GM18508 (cell line): ENCODE results near the gene PDSS2.
"Not testable (repeated sequence)": the region's sequence is repeated elsewhere in the genome, so short reads cannot be mapped to it uniquely, and the experiment has no call there.

Source experiments
- ATAC-seq: cut with Tn5 transposase; IDR thresholded peaks from one replicate; pipeline ENCODE4 v1.9.1; 2021; ENCODE audit warnings: moderate number of reproducible peaks; ENCODE audit not compliant: insufficient read depth, unreplicated experiment

Gene PDSS2

DNA sequence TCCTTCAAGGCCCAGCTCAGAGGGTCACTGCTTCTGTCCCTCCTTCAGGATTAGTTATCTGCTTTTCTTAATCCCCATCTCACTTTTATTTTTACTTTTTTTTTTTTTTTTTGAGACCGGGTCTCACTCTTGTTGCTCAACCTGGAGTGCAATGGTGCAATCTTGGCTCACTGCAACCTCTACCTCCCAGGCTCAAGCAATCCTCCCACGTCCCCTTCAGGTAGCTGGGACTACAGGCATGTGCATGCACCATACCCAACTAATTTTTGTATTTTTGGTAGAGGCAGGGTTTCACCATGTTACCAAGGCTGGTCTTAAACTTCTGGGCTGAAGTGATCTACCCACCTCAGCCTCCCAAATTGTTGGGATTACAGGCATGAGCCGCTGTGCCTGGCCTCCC is 16.5 kb upstream of the PDSS2 start:
- ATAC-seq, result not testable (repeated sequence)

DNA sequence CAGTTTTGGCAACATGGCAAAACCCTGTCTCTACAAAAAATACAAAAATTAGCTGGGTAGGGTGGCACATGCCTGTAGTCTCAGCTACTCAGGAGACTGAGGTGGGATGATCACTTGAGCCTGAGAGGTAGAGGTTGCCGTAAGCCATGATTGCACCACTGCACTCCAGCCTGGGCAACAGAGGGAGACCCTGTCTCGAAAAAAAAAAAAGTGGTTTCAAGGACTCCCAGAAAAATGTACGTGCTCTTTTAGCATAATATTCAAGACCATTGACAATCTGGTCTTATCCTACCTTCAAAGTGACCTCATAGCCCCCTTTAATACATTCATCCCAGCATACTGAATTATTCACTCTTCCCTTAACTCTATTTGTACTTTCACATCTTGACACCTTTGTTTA is 16.0 kb upstream of the PDSS2 start:
- ATAC-seq, result not testable (repeated sequence)

GRCh38 chr6:107473660-107474059 is 14.3 kb upstream of the PDSS2 start:
- ATAC-seq, result no peak

GRCh38 chr6:107470364-107470763 is 11.0 kb upstream of the PDSS2 start:
- no peak for ATAC-seq

DNA sequence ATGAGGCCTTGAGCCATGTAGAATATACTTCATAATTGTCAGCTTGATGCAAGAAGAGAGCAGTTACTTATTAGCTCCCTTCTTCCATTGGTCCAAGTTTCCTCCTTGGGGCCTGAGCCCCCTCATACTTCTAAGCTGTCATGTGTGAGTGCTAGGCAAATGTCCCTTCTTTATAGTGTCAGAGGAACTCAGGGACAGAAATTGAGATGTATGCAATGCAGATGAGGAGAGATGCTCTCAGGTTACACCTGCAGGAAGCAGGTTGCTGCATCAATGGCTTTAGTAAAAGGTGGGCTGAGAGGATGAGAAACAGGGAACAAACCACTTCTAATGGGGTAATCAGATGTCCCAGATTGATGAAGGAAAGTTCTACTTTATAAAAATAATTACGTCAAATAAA is 6.7 kb upstream of the PDSS2 start:
- no peak for ATAC-seq

- no peak for ATAC-seq
Measured at GRCh38 chr6:107460083-107460631, 793 bp upstream of the PDSS2 start.

- ATAC-seq, result no peak
Measured at GRCh38 chr6:107458672-107459282, 587 bp downstream of the PDSS2 start.

GRCh38 chr6:107448776-107449175 is 10.6 kb downstream of the PDSS2 start:
- ATAC-seq, result no peak

GRCh38 chr6:107447663-107448216 is 11.6 kb downstream of the PDSS2 start:
- no peak for ATAC-seq

DNA sequence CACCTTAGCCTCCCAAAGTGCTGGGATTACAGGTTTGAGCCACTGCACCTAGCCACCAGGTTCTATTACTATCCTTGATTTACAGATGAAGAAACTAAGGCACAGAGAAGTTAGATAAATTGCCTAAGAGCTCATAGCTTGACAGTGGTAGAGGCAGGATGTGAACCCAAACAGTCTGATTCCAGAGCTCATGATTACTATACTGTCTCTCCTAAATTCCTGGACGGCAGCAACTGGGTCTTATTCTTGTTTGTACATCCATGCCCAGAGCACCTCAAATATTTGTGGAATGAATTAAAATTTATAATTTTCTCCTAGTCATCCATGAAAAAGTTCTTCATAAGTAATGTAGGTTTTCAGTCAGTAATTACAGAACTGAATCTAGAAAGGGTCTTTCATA is 15.1 kb downstream of the PDSS2 start:
- no peak for ATAC-seq

GRCh38 chr6:107443608-107444267 is 15.6 kb downstream of the PDSS2 start:
- ATAC-seq, result no peak

GRCh38 chr6:107442938-107443607 is 16.3 kb downstream of the PDSS2 start:
- no peak for ATAC-seq

DNA sequence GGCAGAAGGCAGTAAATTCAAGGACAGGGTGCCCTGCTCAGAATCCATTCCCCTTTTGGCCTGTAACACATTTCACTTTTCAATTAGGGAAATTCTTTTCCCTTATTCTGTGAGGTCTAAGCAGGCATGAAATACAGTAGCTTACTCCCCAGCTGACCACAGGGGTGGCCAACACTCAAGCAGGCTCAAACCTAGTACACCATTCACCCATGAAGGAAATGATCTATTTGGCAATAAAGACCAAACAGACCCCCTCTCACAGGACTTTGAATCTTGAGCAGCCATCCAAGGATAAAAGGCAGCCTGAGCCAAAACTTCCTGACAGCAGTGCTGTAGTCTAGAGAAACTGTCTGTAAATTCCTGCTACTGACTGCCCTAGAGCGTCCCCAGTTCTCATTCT is 17.7 kb downstream of the PDSS2 start:
- ATAC-seq, result no peak

DNA sequence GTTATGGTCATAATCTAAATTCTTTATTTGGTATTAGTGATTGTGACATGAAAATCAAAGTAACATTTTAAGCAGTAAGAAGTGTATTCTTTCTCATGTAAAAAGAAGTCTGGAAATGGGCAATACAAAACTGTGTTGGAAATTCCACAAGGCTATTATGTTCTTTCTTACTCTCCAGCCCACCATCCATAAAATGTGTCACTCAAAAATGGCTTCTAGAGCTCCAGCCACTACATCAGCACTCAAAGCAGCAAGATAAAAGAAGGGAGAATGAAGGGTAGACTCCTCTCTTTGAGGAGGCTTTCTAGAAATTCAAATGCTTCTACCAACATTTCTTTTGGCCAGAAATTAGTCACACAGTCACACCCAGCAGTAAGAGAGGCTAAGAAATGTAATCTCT is 18.4 kb downstream of the PDSS2 start:
- ATAC-seq, result no peak

DNA sequence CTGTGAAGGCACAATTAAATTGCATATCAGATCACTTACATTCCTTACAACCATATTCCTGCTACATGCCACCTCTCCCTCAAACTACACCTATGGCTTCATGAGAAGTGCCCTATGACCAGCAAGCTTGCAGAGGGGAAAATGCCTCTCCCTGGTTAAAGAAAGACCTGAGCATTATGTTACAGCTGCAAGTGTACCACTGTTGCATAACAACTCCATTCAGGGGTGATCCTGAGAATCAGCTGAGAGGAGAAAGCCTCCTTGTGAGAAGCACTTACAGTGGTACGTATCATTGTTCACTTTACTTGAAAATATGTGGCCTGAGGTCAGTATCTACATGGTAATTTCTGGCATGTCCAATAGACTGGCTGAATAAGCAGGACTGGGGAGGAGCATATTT is 20.0 kb downstream of the PDSS2 start:
- no peak for ATAC-seq

DNA sequence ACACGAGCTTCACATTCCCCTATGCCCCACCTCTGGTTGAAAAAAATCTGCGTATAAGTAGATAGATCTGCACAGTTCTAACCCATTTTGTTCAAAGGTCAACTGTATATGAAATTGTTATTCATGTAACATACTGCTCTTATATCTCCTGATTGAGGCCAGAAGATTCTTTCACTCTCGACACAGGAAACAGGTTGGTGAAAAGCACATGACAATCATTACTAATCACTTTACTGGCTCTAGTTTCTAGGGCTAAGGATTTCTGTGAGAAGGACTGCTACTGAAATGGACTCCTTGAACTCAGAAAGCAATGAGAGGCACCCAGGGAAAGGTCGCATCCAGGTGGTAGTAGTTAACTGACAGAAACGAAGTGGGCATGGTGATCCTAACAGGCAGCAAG is 21.7 kb downstream of the PDSS2 start:
- no peak for ATAC-seq

DNA sequence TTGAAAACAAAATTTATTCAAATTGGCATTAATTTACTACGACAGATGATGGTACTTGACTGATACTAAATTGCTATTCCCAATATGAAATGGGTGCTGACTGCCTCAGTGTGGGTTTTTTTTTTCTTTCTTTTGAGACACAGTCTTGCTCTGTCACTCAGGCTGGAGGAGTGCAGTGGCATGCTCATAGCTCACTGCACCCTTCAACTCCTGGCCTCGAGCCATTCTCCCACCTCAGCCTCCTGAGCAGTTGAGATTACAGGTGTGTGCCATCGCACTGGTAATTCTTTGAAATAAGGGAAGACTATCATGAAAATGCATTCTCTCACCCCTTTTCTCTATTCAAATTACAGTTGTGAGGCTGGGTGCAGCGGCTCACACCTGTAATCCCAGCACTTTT is 22.5 kb downstream of the PDSS2 start:
- ATAC-seq, result no peak

- no peak for ATAC-seq
Measured at GRCh38 chr6:107435798-107436197, 23.6 kb downstream of the PDSS2 start.

DNA sequence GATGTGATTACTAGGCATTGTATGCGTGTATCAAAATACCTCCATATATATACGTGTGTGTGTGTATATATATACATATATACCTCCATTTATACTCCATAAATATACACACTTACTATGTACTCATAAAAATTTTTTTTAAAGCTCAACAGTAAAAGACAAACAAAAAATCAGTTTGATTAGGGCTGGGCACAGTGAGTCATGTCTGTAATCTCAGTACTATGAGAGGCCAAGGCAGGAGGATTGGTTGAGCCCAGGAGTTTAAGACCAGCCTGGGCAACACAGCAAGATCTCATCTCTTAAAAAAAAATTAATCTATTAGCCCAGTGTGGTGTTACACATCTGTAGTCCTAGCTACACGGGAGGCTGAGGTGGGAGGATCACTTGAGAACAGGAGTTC is 24.6 kb downstream of the PDSS2 start:
- ATAC-seq, result no peak

- not testable (repeated sequence) for ATAC-seq
Measured at GRCh38 chr6:107425951-107426350, 33.4 kb downstream of the PDSS2 start.

DNA sequence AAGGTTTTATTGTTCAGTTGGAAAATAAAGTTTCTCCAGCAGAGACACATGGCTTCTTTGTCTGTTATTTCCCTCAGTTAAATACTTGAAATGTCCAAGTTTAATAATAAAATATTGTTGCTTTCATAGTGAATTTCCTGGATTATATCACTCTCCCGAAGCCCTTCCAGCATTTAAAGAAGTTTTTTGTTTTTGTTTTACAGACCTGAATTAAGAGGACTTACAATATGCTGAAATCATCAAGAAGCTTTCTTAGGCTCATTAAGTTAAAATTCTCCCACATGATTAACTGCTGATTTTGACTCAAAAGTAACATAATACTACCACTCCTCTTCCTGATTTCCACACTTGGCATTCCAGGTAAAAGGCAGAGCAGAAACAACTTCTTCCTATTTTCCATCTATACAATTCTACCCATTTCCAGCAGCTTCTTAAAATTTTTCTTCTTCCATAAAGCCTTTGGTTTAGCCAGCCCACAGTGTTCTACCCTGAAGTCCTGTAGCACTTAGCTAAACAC is 35.8 kb downstream of the PDSS2 start:
- ATAC-seq, result no peak
